HL-60 (cell line): ENCODE results near the gene ZNF789.

Experiments used
- CTCF ChIP-seq: IDR thresholded peaks from one replicate; pipeline ENCODE4 v1.5.1; 2011; ENCODE audit warnings: low read length, control low read depth, inconsistent platforms; ENCODE audit not compliant: insufficient read depth
- POLR2AphosphoS5 ChIP-seq: IDR thresholded peaks from 2 replicates; pipeline ENCODE4 v1.6.1; 2012; ENCODE audit warnings: low read depth
- REST ChIP-seq: IDR thresholded peaks from 2 replicates; pipeline ENCODE4 v1.6.1; 2012; ENCODE audit warnings: low read depth; ENCODE audit not compliant: insufficient replicate concordance

DNA sequence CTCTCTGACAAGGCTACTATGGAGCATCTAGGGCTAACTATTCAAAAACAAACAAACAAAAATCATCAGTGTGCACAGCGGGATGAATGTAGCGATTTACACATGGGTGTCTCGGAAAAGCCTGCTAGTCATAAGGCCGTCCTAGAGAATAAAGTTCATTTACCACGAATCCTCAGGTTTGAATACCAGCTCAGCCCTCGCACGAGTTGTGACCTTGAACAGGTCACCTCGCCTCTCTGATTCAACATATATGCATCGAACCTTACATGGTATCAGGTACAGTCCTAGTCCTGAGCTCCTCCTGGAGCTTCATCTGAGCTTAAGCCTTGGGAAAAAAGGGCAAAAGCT lies 7.3 kb upstream of the ZNF789 start:
- no peak for TF ChIP-seq CTCF
- TF ChIP-seq REST = no peak
- no peak for TF ChIP-seq POLR2AphosphoS5
